ENCODE measurements around the gene ASS1. TPM values are rescaled to one million over a fixed set of nuclear protein-coding genes. Genes with fewer than 3 reads are reported as not detected.
A peak's percentile ranks its signal among the peaks of the same experiment; 100 is the strongest.

Gene ASS1
- total and polyA plus RNA-seq, 2 of the 13 experiments (the other 11 are each of a cell fraction or from before 2014, with no cell fraction given): 77.6 to 122 TPM

DNA sequence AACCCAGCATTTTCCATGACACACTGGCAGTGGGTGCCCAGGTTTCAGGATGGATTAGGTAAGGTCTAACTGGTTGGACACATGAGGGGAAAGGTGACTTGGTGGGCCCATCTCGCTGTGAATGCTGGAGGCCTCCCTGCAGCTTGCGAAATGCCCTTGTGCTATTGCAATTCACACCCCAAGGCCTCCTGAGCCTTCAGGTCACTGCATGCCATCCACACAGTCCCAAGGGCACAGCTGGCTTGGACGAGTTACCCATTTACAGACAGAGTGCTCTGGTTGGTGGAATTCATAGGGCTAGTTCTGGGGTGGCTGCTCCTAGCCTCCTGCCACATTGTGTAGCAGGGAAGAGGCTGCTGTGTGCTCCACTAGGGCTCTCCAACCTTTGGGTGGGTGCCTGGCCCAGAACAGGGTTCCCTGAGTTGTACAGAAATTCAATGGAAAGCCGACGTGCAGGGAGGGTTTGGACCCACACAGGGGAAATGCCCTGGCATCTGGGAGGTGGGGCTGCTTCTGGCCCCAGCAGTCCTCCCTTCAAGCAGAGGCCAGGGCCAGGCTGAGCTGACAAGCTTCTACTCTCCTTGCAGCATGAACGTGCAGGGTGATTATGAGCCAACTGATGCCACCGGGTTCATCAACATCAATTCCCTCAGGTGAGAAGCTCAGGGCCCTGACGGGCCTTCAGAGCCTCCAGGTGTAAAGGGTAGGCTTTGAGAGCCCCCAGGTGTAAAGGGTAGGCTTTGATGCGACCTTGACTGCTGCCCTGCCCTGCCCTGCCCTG is 54.3 kb downstream of the ASS1 start (continued):
- TF ChIP-seq, protein P1, sequence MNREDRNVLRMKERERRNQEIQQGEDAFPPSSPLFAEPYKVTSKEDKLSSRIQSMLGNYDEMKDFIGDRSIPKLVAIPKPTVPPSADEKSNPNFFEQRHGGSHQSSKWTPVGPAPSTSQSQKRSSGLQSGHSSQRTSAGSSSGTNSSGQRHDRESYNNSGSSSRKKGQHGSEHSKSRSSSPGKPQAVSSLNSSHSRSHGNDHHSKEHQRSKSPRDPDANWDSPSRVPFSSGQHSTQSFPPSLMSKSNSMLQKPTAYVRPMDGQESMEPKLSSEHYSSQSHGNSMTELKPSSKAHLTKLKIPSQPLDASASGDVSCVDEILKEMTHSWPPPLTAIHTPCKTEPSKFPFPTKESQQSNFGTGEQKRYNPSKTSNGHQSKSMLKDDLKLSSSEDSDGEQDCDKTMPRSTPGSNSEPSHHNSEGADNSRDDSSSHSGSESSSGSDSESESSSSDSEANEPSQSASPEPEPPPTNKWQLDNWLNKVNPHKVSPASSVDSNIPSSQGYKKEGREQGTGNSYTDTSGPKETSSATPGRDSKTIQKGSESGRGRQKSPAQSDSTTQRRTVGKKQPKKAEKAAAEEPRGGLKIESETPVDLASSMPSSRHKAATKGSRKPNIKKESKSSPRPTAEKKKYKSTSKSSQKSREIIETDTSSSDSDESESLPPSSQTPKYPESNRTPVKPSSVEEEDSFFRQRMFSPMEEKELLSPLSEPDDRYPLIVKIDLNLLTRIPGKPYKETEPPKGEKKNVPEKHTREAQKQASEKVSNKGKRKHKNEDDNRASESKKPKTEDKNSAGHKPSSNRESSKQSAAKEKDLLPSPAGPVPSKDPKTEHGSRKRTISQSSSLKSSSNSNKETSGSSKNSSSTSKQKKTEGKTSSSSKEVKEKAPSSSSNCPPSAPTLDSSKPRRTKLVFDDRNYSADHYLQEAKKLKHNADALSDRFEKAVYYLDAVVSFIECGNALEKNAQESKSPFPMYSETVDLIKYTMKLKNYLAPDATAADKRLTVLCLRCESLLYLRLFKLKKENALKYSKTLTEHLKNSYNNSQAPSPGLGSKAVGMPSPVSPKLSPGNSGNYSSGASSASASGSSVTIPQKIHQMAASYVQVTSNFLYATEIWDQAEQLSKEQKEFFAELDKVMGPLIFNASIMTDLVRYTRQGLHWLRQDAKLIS (CRISPR knock-in tag; IDR thresholded peaks at IDR 0.05): peak; percentile 75; the same call in 1 of the 2 replicates
- no peak for TF ChIP-seq ZNF333 (CRISPR knock-in tag; IDR thresholded peaks at IDR 0.05; ENCODE audit: borderline replicate concordance)
- peak; percentile 70; the same call in 1 of the 2 replicates for TF ChIP-seq AHR (CRISPR knock-in tag; IDR thresholded peaks at IDR 0.05)
- no peak; the same call in 1 of the 2 replicates for TF ChIP-seq ZNF567 (CRISPR knock-in tag; IDR thresholded peaks at IDR 0.05; ENCODE audit: borderline replicate concordance)
- TF ChIP-seq BRD4 (CRISPR knock-in tag; IDR thresholded peaks at IDR 0.05): peak; percentile 55
- TF ChIP-seq, protein P2, sequence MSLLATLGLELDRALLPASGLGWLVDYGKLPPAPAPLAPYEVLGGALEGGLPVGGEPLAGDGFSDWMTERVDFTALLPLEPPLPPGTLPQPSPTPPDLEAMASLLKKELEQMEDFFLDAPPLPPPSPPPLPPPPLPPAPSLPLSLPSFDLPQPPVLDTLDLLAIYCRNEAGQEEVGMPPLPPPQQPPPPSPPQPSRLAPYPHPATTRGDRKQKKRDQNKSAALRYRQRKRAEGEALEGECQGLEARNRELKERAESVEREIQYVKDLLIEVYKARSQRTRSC (CRISPR knock-in tag; IDR thresholded peaks at IDR 0.05; ENCODE audit: low read depth): no peak
- TF ChIP-seq ZNF264 (CRISPR knock-in tag; IDR thresholded peaks at IDR 0.05): peak; percentile 28; the same call in 1 of the 2 replicates
- peak; percentile 65; the same call in 1 of the 2 replicates for TF ChIP-seq STAT5B (CRISPR knock-in tag; IDR thresholded peaks at IDR 0.05)
- peak; percentile 96 for TF ChIP-seq GATAD2A (CRISPR knock-in tag; IDR thresholded peaks at IDR 0.05)
- TF ChIP-seq, protein P3, sequence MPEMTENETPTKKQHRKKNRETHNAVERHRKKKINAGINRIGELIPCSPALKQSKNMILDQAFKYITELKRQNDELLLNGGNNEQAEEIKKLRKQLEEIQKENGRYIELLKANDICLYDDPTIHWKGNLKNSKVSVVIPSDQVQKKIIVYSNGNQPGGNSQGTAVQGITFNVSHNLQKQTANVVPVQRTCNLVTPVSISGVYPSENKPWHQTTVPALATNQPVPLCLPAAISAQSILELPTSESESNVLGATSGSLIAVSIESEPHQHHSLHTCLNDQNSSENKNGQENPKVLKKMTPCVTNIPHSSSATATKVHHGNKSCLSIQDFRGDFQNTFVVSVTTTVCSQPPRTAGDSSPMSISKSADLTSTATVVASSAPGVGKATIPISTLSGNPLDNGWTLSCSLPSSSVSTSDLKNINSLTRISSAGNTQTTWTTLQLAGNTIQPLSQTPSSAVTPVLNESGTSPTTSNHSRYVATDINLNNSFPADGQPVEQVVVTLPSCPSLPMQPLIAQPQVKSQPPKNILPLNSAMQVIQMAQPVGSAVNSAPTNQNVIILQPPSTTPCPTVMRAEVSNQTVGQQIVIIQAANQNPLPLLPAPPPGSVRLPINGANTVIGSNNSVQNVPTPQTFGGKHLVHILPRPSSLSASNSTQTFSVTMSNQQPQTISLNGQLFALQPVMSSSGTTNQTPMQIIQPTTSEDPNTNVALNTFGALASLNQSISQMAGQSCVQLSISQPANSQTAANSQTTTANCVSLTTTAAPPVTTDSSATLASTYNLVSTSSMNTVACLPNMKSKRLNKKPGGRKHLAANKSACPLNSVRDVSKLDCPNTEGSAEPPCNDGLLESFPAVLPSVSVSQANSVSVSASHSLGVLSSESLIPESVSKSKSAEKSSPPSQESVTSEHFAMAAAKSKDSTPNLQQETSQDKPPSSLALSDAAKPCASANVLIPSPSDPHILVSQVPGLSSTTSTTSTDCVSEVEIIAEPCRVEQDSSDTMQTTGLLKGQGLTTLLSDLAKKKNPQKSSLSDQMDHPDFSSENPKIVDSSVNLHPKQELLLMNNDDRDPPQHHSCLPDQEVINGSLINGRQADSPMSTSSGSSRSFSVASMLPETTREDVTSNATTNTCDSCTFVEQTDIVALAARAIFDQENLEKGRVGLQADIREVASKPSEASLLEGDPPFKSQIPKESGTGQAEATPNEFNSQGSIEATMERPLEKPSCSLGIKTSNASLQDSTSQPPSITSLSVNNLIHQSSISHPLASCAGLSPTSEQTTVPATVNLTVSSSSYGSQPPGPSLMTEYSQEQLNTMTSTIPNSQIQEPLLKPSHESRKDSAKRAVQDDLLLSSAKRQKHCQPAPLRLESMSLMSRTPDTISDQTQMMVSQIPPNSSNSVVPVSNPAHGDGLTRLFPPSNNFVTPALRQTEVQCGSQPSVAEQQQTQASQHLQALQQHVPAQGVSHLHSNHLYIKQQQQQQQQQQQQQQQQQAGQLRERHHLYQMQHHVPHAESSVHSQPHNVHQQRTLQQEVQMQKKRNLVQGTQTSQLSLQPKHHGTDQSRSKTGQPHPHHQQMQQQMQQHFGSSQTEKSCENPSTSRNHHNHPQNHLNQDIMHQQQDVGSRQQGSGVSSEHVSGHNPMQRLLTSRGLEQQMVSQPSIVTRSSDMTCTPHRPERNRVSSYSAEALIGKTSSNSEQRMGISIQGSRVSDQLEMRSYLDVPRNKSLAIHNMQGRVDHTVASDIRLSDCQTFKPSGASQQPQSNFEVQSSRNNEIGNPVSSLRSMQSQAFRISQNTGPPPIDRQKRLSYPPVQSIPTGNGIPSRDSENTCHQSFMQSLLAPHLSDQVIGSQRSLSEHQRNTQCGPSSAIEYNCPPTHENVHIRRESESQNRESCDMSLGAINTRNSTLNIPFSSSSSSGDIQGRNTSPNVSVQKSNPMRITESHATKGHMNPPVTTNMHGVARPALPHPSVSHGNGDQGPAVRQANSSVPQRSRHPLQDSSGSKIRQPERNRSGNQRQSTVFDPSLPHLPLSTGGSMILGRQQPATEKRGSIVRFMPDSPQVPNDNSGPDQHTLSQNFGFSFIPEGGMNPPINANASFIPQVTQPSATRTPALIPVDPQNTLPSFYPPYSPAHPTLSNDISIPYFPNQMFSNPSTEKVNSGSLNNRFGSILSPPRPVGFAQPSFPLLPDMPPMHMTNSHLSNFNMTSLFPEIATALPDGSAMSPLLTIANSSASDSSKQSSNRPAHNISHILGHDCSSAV (CRISPR knock-in tag; IDR thresholded peaks at IDR 0.05; ENCODE audit: borderline replicate concordance): no peak
- no peak for TF ChIP-seq ZNF670 (CRISPR knock-in tag; IDR thresholded peaks at IDR 0.05; ENCODE audit: borderline replicate concordance)
- TF ChIP-seq ZNF256 (CRISPR knock-in tag; conservative IDR thresholded peaks at IDR 0.05): peak; percentile 90
- TF ChIP-seq MIER3 (CRISPR knock-in tag; IDR thresholded peaks at IDR 0.05; ENCODE audit: borderline replicate concordance): peak; percentile 95; the same call in 1 of the 2 replicates
- TF ChIP-seq, protein P4, sequence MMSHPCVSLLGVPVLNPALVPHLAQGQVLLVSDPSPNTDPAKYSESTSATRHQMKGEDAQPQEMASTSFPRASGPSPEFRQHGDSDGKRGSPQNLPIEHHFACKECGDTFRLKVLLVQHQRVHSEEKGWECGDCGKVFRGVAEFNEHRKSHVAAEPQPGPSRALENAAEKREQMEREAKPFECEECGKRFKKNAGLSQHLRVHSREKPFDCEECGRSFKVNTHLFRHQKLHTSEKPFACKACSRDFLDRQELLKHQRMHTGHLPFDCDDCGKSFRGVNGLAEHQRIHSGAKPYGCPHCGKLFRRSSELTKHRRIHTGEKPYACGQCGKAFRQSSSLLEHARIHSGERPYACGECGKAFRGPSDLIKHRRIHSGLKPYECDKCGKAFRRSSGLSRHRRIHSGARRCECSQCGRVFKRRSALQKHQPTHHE (CRISPR knock-in tag; IDR thresholded peaks at IDR 0.05; ENCODE audit: borderline replicate concordance): peak; percentile 39; the same call in 1 of the 2 replicates
- no peak for TF ChIP-seq ISX (CRISPR knock-in tag; conservative IDR thresholded peaks at IDR 0.05)

Data from HepG2 (cell line).